HPDE6-E6E7 (cell line): ENCODE results near the gene PRDX5.

Source experiments
- DNase-seq: peaks from one replicate; pipeline ENCODE4 v3.0.0; 2011; ENCODE audit warnings: missing footprints; ENCODE audit errors: extremely low spot score

The PRDX5 gene

DNA sequence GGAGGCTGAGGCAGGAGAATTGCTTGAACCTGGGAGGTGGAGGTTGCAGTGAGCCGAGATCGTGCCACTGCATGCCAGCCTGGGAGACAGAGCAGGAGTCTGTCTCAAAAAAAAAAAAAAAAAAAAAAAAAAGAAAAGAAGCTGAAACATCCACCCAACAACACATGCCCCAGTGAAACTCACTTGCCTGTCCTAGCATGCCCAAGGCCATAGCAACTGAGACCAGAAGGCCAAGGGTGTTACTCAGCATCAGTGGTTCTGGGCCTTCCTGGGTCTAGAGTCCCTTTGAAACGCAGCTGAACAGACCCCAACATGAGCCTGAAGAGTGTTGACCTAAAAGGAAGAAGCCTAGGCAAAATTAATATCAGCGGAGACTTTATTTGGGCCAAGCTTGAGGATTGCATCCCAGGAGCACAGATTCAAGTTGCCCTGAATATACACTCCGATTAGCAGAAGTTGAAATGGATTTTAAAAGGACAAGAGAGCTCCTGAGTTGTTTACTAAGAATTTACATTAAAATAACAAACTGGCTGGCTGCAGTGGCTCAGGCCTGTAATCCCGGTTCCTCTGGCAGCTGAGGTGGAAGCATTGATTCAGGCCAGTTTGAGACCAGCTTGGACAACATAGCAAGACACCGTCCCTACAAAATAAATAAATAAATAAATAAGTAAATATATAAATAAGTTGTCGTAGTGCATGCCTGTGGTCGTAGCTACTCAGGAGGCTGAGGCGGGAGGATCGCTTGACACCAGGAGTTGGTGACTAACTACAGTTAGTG is 7.0 kb downstream of the PRDX5 start:
- no peak for DNase-seq

DNA sequence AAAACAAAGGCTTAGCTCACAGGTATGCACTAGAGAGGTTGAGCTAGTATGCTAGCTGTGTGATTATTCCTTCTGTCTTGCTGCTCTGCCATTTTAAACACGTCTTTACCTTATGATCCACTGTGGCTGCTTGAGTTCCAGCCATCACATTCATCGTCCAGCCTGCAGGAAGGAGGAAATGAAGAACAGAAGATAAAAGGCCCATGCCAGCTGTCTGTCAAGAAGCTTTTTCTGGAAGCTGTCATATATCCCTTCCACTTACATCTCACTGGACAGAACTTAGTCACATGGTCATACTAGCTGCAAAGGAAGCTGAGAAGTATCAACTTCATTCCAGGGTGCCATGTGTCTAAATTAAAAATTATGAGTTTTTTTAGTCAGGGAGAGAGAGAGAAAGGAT is 9.5 kb downstream of the PRDX5 start:
- DNase-seq: no peak

DNA sequence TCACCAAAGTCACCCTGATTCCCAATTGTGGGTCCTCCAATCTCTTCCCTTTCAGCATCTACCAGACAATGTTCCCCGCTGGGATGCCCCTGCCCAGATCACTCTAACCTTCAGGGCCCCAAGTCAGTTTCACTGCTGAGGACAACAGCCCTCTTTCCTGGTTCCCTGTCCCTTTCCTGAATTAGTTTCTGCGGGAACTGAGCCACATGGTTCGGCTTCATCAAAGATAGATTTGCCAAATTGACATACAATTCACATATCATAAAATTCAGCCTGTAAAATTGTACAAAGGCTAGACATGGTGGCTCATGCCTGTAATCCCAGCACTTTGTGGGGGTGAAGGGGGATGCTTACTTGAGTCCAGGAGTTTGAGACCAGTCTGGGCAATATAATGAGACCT is 10.1 kb downstream of the PRDX5 start:
- DNase-seq: no peak

DNA sequence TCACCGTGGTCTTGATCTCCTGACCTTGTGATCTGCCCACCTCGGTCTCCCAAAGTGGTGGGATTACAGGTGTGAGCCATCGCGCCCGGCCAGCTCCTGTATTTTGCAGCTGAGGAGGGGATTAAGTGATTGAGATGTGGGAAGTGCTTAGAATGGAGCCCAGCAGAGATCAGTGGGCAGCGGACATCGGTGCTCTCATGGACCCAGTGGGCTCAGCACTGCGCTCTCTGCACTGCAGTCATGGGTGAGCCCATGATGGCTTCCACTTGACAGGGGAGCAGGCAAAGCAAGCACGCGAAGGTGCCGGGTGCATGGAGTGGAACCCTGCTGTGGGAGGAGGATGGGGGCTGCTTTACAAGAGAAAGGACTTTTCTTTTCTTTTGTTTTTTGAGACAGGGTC is 13.0 kb downstream of the PRDX5 start:
- no peak for DNase-seq

DNA sequence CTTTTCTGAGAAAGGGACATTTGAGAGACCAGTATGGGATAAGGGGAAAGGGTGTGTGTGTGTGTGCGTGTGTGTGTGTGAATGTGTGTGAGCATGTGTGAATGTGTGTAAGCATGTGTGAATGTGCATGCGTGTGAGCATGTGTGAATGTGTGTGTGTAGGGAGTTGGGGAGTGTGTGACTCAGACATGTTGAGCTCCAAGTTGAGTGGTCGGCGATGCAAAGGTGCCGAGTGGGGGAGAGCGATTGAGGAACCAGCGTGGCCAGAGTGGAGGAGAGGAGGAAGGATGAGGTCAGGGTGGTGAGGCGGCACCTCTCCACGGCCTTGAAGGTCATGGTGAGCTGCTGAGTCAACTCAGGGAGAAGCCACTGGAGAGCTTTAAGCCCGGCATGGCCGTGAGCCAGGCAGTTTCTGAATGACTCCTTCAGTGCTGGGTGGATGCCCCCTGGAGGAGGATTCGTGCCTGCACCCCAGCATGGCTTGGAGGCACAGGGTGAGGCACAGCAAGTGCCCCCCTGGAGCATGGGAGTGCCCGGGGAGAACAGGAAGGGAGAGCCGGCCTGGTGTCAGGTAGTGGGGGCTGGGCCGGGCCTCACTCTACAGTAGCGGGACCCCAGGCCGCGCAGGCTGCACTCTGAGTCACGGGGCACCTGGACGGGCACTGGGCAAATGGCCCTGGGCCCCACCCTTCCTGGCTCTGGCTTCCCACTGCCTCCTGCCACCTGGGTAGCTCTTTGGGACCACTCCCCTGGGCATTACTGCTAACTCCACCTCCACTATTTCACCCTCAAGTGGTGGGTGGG is 13.8 kb downstream of the PRDX5 start:
- peak; percentile 89 for DNase-seq

DNA sequence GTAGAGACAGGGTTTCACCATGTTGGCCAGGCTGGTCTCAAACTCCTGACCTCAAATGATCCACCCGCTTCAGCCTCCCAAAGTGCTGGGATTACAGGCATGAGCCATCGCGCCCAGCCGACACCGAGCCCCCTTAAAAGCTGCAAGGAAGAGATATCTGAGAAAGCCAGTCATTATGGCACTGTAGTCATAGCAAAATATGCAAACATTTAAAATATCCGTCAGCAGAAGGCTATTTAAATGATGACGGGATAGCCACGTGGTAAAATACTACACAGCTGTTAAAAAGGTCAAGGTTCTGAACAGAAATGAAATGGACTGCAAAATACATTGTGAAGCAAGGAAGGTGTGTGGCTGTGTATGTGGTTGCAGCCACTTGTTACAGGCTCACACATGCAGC is 15.6 kb downstream of the PRDX5 start:
- no peak for DNase-seq

DNA sequence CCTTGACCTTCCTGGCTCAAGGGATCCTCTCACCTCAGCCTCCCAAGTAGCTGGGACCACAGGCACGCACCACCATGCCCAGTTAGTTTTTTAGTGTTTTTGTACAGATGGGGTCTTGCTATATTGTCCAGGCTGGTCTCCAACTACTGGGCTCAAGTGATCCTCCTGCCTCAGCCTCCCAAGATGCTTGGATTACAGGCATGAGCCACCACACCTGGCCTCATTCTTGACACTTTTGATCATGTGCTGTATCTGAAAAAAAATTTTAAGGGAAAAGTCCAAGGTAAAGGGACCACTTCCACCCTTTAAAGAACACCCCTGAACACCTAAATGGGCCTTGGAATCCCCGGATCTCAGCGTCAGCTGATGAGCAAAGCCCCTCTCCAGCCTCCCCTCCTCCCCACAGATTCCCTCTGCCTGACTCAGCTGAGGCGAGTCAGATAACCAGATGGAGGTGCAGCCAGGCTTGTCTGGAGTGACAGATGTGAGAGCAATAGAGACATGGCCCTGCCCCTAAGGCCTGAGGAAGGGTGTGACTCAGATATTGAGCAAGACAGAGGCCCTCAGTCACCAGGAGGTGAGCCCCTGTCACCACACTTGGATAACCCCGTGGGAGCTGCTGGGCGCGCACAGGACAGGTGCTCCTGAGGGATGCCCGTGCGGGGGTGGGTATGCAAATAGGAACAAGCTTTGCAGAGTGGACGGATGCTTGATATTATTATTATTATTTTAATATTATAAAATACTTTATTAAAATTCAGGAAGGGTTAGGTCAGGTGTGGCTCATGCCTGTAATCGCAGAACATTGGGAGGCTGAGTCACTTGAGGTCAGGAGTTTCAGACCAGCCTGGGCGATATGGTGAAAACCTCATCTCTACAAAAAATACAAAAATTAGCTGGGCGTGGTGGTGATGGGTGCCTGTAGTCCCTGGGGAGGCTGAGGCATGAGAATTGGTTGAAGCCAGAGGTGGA is 17.1 kb downstream of the PRDX5 start:
- peak; percentile 98 for DNase-seq

DNA sequence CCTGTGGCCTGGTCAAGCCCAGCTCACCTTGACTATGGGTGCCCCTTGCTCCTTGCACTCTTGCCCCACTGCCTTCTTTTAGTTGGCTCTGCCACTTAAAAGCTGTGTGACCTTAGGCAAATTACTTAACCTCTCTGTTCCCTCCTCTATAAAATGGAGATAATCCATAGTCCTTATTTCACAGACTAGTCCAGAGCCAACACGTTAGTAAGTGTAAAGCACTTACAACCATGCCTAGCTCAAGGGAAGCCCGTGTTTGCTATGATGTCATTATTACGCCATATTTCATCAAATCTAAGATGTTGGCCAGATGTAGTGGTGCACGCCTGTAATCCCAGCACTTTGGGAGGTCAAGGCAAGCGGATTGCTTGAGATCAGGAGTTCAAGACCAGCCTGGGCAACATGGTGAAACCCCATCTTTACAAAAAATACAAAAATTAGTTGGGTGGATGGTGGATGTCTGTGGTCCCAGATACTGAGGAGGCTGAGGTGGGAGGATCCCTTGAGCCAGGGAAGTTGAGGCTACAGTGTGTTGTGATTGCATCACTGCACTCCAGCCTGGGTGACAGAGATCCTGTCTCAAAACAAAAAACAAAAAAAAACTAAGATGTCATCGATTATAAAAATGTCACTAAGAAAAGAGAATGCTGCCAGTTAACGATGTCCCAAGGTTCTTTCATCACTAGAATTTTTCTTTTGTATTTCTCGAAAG is 19.8 kb downstream of the PRDX5 start:
- DNase-seq: no peak

DNA sequence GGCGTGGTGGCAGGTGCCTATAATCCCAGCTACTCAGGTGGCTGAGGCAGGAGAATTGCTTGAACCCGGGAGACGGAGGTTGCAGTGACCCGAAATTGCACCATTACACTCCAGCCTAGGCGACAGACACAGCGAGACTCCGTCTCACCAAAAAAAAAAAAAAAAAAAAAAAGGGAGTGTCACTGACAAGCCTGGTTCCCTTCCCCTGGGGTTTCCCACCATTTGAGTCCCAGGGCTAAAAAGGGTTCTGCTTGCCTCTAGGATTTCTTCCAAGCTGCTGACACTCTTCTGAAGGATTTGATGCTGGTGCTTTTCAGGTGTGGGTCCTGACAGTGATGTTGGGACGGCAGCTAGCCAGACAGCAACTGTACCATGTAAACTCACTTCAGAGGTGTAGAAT is 20.8 kb downstream of the PRDX5 start:
- no peak for DNase-seq

DNA sequence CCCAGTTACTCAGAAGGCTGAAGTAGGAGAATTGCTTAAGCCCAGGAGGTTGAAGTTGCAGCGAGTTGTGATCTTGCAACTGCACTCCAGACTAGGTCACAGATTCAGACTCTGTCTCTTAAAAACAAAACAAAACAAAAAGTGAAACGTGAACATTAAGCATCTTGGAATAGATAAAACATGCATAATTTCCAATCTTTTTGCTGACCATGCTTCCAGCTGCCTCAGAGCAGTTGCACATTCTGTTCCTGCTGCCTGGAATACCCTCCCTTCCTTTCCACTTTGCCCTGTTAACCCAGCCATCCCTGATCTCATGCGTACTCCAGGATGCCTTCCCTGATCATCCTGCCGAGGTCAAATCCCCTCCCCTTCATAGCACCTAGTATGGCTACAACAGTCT is 21.4 kb downstream of the PRDX5 start:
- DNase-seq: no peak

DNA sequence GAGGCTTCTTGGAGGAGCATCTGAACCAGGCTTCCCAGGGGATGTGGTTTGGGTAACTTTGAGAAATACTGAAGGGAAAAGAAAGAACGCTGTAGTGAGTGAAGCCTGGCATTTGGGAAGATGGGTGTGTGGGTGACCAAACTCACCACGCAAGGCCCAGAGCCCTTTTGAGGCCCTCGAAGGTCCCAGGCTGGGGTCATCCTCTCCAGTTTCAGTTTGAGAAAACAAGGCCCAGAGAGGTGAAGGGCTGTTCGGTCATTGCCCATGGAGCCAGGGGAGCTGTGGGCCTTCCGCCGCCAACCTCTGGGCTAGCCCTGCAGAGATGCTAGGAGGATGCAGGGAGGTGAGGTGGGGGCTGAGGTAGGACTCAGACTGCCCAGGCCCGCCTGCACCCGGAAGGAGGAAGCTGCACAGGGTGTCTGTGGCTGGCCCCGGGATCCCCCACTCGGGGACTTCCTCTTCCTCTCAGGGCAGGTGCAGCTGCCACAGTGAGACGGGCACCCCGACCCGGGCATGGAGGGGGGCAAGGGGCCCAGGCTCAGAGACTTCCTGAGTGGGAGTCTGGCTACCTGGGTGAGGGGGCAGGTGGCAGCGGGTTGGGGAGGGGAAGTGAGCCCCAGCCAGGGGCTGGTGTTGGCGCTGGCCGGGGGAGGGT is 22.0 kb downstream of the PRDX5 start, which contains the start of gene CCDC88B:
Gene CCDC88B, plus strand, starts transcription at position 451 of the 655 bp plus-strand sequence. Its CDS starts 63 bp downstream, at position 514.
- DNase-seq: no peak

DNA sequence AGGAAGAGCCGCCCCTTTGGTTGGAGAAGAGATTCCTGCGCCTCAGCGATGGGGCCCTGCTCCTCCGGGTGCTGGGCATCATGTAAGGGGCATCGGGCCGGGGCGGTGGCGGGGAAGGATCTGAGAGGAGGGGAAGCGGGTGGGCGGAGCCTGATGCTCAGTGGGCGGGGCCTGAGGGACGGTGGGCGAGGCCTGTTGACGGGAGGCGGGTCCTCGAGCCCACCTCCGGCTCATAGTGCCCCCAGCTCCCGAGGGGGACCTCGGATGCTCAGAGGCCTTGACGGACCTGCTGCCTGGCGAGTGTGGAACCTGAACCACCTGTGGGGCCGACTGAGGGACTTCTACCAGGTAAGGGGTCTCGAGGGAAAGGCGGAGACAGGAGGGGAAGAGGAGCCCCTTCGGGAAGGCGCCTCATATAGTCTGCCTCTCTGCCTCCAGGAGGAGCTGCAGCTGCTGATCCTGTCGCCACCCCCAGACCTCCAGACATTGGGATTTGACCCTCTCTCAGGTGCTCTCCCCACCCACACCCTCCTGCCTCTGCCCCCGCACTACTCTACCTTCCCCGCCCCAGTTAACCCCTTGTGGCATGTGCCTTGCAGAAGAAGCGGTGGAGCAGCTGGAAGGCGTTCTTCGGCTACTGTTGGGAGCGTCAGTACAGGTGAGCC is 22.9 kb downstream of the PRDX5 start:
- no peak for DNase-seq

DNA sequence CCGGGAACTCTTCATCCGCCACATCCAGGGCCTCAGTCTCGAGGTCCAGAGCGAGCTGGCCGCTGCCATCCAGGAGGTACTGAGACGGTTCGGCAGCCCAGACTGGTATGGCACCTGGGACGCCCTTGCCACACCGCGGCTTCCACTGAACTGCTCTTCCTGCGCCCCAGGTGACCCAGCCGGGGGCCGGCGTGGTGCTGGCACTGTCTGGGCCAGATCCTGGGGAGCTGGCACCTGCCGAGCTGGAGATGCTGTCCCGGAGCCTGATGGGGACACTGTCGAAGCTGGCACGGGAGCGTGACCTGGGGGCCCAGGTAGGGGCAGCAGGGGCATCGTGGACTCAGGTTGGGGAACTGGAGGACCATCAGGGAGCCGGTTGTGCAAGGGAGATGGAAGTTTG is 23.5 kb downstream of the PRDX5 start:
- no peak for DNase-seq

DNA sequence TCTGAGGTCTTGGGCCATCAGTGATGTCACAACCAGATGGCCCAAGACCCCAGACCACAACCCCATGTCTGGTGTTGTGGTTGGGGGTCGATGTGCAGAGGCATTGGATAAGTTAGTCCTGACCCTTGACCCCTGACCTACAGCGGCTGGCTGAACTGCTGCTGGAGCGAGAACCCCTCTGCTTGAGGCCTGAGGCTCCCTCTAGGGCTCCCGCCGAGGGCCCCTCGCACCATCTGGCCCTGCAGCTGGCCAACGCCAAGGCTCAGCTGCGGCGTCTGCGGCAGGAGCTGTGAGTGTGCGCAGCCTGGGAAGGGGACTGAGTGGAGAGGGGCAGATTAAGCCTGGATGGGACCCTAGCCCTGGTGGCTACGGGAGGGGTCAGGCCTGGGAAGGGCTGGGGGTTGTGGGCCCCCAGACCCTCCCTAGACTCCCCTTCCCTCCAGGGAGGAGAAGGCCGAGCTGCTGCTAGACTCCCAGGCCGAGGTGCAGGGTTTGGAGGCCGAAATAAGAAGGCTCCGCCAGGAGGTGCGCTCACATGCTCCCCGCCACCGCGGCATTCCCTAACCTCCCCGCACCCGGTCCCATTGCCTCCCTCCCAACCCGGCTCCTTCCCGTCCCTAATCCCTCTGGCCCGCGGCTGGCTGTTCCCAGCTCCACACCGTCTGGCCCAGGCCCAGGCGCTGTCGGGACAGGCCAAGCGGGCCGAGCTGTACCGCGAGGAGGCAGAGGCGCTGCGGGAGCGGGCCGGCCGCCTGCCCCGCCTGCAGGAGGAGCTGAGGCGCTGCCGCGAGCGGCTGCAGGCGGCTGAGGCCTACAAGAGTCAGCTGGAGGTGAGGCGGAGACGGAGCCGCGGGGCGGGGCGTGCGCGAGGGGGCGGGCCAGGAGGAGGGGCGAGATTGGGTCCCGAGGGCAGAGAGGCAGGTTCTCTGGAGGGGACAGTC is 24.2 kb downstream of the PRDX5 start:
- DNase-seq: peak; percentile 89

DNA sequence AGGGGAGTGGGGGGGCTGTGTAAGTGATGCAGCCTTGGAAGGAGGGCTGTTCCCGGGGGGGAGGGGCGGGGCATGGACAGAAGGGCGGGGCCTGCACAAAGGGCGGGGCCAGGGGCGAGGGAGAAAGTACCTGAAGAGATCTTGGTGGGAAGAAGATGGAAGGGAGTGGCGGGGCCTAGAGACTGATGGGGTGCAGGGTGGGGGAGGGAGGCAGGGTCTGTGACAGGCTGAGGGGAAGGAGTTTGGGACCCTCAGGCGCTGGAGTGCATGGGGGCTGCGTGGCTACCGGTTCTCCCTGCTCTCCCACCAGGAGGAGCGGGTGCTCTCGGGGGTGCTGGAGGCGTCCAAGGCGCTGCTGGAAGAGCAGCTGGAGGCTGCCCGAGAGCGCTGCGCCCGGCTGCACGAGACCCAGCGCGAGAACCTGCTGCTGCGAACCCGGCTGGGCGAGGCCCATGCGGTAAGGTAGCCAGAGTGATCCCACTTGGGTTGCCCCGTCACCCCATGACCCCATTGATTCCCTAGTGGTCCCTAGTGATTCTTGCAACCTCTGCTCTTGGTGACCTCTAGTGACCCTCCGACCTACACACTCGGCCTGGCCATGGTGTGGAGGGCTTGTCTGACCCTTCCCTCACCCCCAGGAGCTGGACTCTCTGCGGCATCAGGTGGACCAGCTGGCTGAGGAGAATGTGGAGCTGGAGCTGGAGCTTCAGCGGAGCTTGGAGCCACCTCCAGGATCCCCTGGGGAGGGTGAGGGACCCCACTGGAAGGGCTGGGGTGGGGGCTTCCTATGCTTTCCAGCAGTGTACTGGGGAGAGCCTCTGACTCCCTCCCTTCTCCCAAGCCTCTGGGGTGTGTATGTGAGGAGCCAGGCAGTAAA is 25.2 kb downstream of the PRDX5 start:
- DNase-seq: no peak

DNA sequence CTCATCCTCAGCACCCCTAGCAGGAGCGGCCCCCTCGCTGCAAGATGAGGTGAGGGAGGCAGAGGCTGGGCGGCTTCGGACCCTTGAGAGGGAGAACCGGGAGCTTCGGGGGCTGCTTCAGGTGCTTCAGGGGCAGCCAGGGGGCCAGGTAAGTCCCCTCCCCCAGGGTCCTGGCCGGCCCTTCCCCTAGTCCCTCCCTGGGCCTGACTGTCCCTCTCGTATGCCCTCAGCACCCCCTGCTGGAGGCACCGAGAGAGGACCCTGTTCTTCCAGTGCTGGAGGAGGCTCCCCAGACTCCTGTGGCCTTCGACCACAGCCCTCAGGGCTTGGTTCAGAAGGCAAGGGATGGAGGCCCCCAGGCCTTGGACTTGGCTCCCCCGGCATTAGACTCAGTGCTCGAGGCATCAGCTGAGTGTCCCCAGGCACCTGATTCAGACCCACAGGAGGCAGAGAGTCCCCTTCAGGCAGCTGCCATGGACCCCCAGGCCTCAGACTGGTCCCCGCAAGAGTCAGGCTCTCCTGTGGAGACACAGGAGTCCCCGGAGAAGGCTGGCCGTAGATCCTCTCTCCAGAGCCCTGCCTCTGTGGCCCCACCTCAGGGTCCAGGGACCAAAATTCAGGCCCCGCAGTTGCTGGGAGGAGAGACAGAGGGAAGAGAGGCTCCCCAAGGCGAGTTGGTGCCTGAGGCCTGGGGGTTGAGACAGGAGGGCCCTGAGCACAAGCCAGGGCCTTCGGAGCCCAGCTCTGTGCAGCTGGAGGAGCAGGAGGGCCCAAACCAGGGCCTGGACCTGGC is 26.0 kb downstream of the PRDX5 start:
- DNase-seq: no peak

DNA sequence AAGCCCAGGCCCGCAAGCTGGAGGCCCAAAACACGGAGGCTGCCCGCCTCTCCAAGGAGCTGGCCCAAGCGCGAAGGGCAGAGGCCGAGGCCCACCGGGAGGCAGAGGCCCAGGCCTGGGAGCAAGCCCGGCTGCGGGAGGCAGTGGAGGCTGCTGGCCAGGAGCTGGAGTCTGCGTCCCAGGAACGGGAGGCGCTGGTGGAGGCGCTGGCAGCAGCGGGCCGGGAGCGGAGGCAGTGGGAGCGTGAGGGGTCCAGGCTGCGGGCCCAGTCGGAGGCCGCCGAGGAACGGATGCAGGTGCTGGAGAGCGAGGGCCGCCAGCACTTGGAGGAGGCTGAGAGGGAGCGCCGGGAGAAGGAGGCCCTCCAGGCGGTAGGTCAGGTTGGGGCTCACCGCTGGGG is 26.9 kb downstream of the PRDX5 start:
- no peak for DNase-seq
